Posterior vena cava (tissue), 2 donors: ENCODE measurements around the gene PYDC1. TPM values are rescaled to one million over a fixed set of nuclear protein-coding genes. Genes with fewer than 3 reads are reported as not detected.

Experiments
- DNase-seq: peaks from one replicate; pipeline ENCODE4 v3.0.0-alpha.2; 2020; ENCODE audit warnings: low spot score
- intact Hi-C, 2 donors: fragments of 100-400 bp; cut with DNase I; formaldehyde crosslinking; loops; one replicate each; pipeline versions ENCODE4 v1.14.1 to v1.14.2; 2022 to 2023
- total RNA-seq, 2 donors: library from RNA; stranded (reverse); fragmentation: NEBNext Ultra II Directional; extraction: Animal tissue kit (Norgen Biotek cat#: 25700); gene quantifications; one replicate each; pipeline ENCODE4 v1.2.1, GENCODE V29; 2021
- donor health status: DM: yes; HTN: yes; CAD: no.
- donor health status: DM: yes; HTN: yes; CAD: no.

The PYDC1 gene
- total RNA-seq, 2 donors from 2014 or later: not detected

- no peak for DNase-seq
- intact Hi-C loops: loop anchor here in 1 of 2 donors (10.0 kb wide), 1 partner anchor 259 kb away; the partner anchor contains the start of gene ZNF843
Measured at GRCh38 chr16:31185339-31185738, 31.6 kb downstream of the PYDC1 start.

- DNase-seq: peak; percentile 59
- intact Hi-C loops: loop anchor here in 1 of 2 donors (10.0 kb wide), 1 partner anchor 260 kb away; the partner anchor contains the start of gene ZNF843
Measured at GRCh38 chr16:31184888-31185287, 32.0 kb downstream of the PYDC1 start.

DNA sequence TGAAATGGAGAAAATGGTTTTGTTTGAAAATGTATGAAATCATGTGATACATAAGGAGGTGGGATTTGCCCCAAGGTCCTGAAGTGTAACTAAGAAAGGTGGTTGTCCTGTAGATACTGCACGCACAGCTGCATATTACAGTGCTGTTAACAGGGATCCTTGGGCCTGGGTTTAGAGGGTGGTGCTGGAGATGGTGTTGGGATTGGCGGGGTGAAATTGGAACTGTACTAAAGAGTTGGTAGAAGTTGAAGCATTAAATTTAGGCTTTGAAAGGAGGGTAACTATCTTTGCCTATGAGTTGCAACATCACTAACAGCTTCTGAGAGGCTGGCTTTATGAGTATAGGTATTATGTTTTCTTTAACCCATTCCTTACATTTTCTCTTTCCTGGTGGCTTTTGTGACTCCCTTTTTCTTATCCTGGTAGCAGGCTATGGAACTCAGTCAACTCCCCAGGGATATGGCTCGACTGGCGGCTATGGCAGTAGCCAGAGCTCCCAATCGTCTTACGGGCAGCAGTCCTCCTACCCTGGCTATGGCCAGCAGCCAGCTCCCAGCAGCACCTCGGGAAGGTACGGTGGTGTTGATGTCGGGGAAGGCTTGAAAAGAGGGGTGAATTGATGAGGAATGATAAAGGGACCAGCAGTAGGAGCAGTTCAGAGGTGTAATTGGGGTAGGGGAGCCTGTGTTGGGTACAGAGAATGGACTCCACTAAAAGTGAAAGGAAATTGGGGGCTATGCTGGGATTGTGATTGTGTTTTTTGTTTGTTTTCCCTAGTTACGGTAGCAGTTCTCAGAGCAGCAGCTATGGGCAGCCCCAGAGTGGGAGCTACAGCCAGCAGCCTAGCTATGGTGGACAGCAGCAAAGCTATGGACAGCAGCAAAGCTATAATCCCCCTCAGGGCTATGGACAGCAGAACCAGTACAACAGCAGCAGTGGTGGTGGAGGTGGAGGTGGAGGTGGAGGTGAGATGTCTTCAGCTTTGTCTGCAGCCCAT lies 33.2 kb downstream of the PYDC1 start:
- DNase-seq: peak; percentile 22
- intact Hi-C loops: loop anchor here in 1 of 2 donors (10.0 kb wide), 1 partner anchor 261 kb away; the partner anchor contains the start of gene ZNF843

DNA sequence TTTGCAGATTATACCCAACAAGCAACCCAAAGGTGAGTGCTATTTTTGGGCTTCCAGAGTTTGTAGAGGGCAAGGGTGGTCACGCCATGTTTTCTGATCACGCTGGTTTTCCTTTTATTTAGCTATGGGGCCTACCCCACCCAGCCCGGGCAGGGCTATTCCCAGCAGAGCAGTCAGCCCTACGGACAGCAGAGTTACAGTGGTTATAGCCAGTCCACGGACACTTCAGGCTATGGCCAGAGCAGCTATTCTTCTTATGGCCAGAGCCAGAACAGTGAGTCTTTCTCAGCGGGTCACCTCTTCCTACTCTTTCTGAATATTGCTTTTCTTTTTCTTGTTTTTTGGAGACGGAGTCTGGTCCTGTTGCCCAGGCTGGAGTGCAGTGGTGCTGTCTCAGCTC lies 34.5 kb downstream of the PYDC1 start:
- intact Hi-C loops: loop anchor here in 1 of 2 donors (10.0 kb wide), 1 partner anchor 262 kb away; the partner anchor contains the start of gene ZNF843
- DNase-seq: peak; percentile 10

GRCh38 chr16:31181102-31181830 lies 35.7 kb downstream of the PYDC1 start:
- peak; percentile 85 for DNase-seq
- intact Hi-C loops: loop anchor here in 1 of 2 donors (10.0 kb wide), 1 partner anchor 264 kb away; the partner anchor contains the start of gene ZNF843

DNA sequence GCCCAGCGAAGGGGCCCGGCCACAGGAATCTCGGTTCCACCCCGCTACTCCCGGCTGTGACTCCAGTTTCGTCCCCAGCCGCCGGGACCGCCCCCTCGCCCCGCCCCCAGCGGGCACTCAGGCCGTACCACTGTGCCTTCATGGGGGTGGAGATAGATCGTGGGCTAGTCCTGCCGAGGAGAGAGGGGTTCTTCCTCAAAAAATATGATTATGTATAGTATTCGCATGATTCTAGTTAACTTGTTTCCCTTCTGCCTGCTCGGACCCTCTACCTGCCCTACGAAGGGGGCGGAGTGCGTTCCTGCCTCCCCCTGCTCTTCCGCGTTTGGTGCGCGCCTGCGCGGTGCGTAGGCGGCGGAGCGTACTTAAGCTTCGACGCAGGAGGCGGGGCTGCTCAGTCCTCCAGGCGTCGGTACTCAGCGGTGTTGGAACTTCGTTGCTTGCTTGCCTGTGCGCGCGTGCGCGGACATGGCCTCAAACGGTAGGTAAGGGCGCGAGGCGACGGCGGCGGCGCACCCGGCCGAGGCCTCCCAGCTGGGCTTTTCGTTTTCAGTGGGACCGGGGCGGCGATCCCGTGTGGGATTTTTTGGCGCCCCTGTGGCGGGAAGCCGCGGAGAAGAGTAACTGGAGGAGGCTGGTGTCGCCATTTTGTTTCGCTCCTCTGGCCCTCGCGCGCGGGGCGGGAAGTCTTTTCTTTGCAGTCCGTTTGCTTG lies 37.0 kb downstream of the PYDC1 start, which contains the start of gene FUS:
Gene FUS (plus strand): TSS at position 393 of the 713 bp plus-strand sequence. CDS start 76 bp downstream, at position 469.
- intact Hi-C loops: loop anchor here (10.0 kb wide), 2 partner anchors 265 to 515 kb away; partner anchors contain the start of gene ZNF843 (in 2 of the 2)
- peak; percentile 98 for DNase-seq

DNA sequence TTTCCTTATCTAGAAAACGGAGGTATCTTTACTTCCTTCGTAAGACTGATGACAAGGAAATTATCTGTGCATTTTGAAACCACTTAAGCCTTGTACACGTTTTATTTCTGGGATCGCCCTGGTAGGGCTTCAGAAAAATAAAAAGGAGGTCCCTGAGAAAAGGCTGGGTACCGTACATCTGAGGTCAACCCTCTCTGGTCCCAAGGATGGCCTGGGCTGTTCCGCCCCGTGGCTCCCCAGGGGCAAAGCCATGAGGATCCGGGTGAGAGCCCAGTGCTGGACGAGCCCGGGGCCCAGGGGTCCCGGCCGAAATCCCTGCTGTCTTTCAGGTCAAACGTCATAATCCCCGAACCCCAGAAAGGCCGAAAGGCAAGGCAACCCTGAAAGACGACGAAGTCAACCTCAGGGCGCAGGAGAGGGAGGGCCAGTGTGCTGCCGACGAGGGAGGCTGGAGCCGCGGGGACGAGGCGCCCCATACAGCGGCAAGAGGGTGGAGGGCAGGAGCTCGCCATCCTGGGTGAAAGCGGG lies 37.7 kb downstream of the PYDC1 start:
- no peak for DNase-seq
- intact Hi-C loops: loop anchor here (10.0 kb wide), 2 partner anchors 266 to 514 kb away; partner anchors contain the start of gene ZNF843 (in 1 of the 2)

GRCh38 chr16:31177136-31177535 lies 39.8 kb downstream of the PYDC1 start:
- intact Hi-C loops: loop anchor here (10.0 kb wide), 2 partner anchors 268 to 512 kb away; partner anchors contain the start of gene ZNF843 (in 1 of the 2)
- DNase-seq: peak; percentile 41

DNA sequence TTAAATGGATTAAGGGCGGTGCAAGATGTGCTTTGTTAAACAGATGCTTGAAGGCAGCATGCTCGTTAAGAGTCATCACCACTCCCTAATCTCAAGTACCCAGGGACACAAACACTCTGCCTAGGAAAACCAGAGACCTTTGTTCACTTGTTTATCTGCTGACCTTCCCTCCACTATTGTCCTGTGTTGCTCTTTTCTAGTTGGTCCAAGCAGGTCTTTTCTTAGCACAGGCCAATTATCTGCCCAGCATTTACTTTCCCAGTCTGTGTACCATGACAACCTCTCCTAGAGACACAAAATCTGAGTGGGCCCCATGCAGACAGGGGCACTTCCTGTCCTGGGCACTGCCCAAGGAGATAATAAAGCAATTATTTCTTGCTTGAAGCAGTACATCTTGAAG lies 46.9 kb downstream of the PYDC1 start:
- intact Hi-C loops: loop anchor here (10.0 kb wide), 2 partner anchors 275 to 505 kb away; partner anchors contain the start of gene ZNF843 (in 1 of the 2)
- peak; percentile 5 for DNase-seq

- DNase-seq: no peak
- intact Hi-C loops: no loop called here
Measured at GRCh38 chr16:31168848-31169247, 48.1 kb downstream of the PYDC1 start.

DNA sequence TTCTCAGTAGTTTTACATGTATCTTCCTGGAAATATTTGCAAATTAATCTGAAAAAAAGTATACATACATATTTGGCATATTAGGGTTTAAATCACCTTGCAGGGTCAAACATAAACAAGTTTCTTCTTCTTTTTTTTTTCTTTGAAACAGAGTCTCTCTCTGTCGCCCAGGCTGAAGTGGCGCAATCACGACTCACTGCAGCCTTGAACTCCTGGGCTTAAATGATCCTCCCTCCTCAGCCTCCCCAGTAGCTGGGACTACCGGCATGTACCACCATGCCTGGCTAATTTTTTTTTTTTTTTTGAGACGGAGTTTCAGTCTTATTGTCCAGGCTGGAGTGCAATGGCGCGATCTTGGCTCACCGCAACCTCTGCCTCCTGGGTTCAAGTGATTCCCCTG lies 49.6 kb downstream of the PYDC1 start:
- intact Hi-C loops: no loop called here
- DNase-seq: no peak

Other genes starting within 250 kb of the PYDC1 start
- 10 to 100 TPM; 38.5 to 39.2 TPM for gene HSD3B7, start 231.9 kb downstream of the PYDC1 start, total RNA-seq
- gene STX1B, start 206.5 kb downstream of the PYDC1 start, total RNA-seq: 1 to 10 TPM in 1 of 2 donors, under 1 TPM in 1; 0.95 to 1.1 TPM
- 10 to 100 TPM; 54.4 to 75.4 TPM for gene STX4, start 183.6 kb downstream of the PYDC1 start, total RNA-seq
- 10 to 100 TPM; 12.1 to 14.6 TPM for gene ZNF668, start 142.9 kb downstream of the PYDC1 start, total RNA-seq
- gene ZNF646, start 142.7 kb downstream of the PYDC1 start, total RNA-seq: 10 to 100 TPM; 10.1 to 11.7 TPM
- 1 to 10 TPM; 1.5 to 3.5 TPM for gene PRSS53, start 128.2 kb downstream of the PYDC1 start, total RNA-seq
- gene VKORC1, start 122.3 kb downstream of the PYDC1 start, total RNA-seq: 100 to 1,000 TPM in 1 of 2 donors, 10 to 100 TPM in 1; 77.8 to 113 TPM
- 10 to 100 TPM; 29.8 to 30.6 TPM for gene BCKDK, start 108.7 kb downstream of the PYDC1 start, total RNA-seq
- 10 to 100 TPM; 49.9 to 51.3 TPM for gene KAT8, start 99.5 kb downstream of the PYDC1 start, total RNA-seq
- under 1 TPM in 1 of 2 donors, not detected in 1; 0.23 TPM for gene PRSS8, start 81.4 kb downstream of the PYDC1 start, total RNA-seq
- 1 to 10 TPM; 2.9 to 5.2 TPM for gene PRSS36, start 67.1 kb downstream of the PYDC1 start, total RNA-seq
- gene FUS, start 37.0 kb downstream of the PYDC1 start, total RNA-seq: 100 to 1,000 TPM; 168 to 208 TPM
- 10 to 100 TPM; 13.0 to 23.9 TPM for gene PYCARD, start 14.4 kb downstream of the PYDC1 start, total RNA-seq
- gene TRIM72, start 3.0 kb downstream of the PYDC1 start, total RNA-seq: under 1 TPM; 0.05 to 0.10 TPM
- 10 to 100 TPM; 12.3 to 35.7 TPM for gene ITGAM, start 42.8 kb upstream of the PYDC1 start, total RNA-seq
- gene ITGAX, start 138.0 kb upstream of the PYDC1 start, total RNA-seq: 10 to 100 TPM; 13.4 to 15.2 TPM
- under 1 TPM in 1 of 2 donors, not detected in 1; 0.24 TPM for gene ITGAD, start 176.2 kb upstream of the PYDC1 start, total RNA-seq
- gene COX6A2, start 211.2 kb upstream of the PYDC1 start, total RNA-seq: 1 to 10 TPM; 1.1 to 1.5 TPM
- 1 to 10 TPM; 1.0 to 1.9 TPM for gene ZNF843, start 225.7 kb upstream of the PYDC1 start, total RNA-seq
- gene ARMC5, start 242.4 kb upstream of the PYDC1 start, total RNA-seq: 1 to 10 TPM; 6.4 to 8.3 TPM